Measurements from ENCODE around the gene CREB1. TPM values are rescaled to one million over a fixed set of nuclear protein-coding genes. Genes with fewer than 3 reads are reported as not detected.
"Not testable (repeated sequence)": the region's sequence is repeated elsewhere in the genome, so short reads cannot be mapped to it uniquely, and the experiment has no call there.

The CREB1 gene
- total RNA-seq, 1 donor from 2014 or later: 54.5 TPM

DNA sequence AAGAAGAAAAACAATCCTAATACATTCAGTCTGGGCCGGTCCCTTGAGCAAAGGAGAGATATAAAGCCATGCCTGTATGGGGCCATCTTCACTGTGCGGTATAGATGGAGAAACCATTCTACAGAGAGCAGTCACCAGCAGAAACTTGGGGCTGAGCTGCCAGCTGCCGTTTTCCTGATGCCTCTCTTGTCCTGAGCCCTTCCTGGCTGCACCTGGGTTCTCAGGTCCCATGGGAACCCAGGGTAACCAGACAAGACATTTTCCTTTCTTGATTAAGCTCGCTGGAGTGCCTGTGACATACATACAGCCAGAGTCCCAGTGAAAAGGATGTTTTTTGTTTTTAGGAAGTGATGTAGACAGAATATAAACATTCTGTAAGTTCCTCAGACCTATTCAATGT is 100.7 kb downstream of the CREB1 start:
- DNase-seq (ENCODE audit: low read depth): no peak
- TF ChIP-seq, protein P1, sequence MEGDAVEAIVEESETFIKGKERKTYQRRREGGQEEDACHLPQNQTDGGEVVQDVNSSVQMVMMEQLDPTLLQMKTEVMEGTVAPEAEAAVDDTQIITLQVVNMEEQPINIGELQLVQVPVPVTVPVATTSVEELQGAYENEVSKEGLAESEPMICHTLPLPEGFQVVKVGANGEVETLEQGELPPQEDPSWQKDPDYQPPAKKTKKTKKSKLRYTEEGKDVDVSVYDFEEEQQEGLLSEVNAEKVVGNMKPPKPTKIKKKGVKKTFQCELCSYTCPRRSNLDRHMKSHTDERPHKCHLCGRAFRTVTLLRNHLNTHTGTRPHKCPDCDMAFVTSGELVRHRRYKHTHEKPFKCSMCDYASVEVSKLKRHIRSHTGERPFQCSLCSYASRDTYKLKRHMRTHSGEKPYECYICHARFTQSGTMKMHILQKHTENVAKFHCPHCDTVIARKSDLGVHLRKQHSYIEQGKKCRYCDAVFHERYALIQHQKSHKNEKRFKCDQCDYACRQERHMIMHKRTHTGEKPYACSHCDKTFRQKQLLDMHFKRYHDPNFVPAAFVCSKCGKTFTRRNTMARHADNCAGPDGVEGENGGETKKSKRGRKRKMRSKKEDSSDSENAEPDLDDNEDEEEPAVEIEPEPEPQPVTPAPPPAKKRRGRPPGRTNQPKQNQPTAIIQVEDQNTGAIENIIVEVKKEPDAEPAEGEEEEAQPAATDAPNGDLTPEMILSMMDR (IDR thresholded peaks at IDR 0.05; ENCODE audit: insufficient read depth, low read length, poor library complexity, severe bottlenecking): no peak
- H3K36me3 ChIP-seq (ENCODE audit: control insufficient read depth, insufficient read depth, low read length): no peaks in the 10 kb centered on the region
- H3K27me3 ChIP-seq (ENCODE audit: control insufficient read depth, insufficient read depth, low read length): no peaks in the 10 kb centered on the region
- H3K4me3 ChIP-seq (ENCODE audit: low read depth, low read length): no peak overlapping the region

DNA sequence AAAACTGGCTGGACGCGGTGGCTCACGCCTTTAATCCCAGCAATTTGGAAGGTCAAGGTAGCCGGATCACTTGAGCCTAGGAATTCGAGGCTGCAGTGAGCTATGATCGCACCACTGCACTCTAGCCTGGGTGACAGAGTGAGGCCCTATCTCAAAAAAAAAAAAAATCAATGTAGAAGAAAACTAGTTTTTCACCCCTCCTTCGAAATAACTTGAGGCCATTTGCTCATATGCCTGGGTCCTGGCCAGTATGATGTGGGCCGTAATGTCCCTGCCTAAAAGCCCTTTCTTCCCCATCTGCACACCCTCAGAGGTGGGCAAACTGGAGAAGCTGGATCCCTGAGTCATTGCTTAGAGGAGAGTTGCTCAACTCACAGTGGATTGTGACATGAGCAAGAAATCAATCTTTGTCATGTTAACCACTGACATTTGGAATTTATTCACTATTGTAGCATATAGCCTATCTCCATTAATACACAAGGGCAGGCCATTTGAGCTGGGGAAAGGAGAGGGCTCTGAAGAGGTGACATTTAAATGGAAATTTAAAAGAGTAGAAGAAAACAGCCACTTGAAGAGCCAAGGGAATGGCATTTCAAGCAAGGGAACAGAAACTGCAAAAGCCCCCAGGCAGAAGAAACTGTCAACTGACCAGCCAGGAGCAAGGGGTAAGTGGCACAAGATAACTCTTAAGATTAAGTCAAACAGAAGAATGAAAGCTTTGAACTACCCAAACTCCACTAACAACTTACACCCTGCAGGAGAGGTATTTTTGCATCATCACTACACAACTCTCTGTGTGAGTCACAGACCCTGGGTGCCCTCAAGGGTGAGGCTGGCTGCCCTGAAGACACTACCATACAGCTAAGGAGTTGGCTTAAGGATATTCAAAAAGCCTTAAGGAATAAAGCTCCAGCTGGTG is 103.1 kb downstream of the CREB1 start:
- TF ChIP-seq, protein P1 (IDR thresholded peaks at IDR 0.05; ENCODE audit: insufficient read depth, low read length, poor library complexity, severe bottlenecking): no peak
- H3K4me3 ChIP-seq (ENCODE audit: low read depth, low read length): no peak overlapping the region
- DNase-seq (ENCODE audit: low read depth): peak; percentile 61

DNA sequence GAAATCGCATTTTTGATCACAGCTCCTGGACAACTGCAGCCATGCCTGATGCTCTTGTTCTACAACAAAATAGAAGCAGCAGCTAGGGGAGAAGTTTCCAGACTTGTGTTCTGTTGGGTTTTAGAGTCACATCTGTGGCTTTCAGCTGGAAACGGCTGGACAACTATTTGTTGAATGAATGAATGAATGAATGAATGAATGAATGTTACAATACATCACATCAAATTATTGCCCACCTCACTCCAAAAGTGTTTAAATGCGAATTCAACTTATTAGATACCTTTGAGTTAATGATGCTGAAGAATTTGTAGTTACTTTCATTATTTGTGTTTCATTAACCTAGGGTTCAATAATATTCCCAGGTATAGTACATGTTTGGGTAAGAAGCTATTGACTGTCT is 103.9 kb downstream of the CREB1 start:
- no peak overlapping the region for H3K4me3 ChIP-seq (ENCODE audit: low read depth, low read length)
- DNase-seq (ENCODE audit: low read depth): no peak
- H3K27me3 ChIP-seq (ENCODE audit: control insufficient read depth, insufficient read depth, low read length): no peaks in the 10 kb centered on the region
- H3K36me3 ChIP-seq (ENCODE audit: control insufficient read depth, insufficient read depth, low read length): no peaks in the 10 kb centered on the region
- TF ChIP-seq, protein P1 (IDR thresholded peaks at IDR 0.05; ENCODE audit: insufficient read depth, low read length, poor library complexity, severe bottlenecking): no peak

More for the DNA sequence above, 103.1 kb downstream of the CREB1 start:
- Histone ChIP-seq H3K27me3 (ENCODE audit: control insufficient read depth, insufficient read depth, low read length) (no peaks in the 10 kb centered on the region), H3K36me3 (ENCODE audit: control insufficient read depth, insufficient read depth, low read length) (no peaks in the 10 kb centered on the region)

DNA sequence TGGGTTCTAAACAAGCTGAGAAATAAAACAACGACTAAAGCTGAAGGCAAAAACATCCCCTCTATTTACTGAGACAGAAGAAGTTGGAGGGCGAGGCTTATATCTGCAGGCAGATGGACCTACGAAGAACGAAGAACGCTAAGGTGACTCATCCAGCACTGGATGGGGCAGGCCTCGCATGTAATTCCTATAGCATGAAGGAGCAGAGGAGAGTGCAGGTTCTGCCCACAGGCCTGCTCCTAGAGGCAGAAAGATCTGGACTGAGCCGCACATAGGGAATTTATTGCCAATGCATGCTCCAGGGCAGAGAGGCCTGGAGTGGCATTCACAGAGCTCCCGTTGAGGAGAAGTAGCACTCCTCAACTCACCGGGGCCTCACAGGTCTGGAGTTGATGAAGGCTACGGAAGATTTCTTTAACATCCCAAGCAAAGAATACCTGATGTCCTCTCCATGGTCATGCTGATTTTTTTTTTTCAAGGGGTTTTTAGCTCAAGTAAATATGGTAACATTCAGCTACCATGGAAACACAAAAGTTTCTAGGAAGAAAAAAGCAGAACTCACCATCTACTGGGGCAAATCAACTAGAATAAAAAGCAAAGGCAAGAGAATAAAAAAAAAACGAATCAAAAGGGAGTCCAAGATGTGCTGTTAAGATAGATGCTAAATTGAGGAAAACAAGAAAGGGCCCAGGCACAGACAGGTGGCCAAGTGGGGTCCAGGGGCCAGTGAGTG is 105.9 kb downstream of the CREB1 start:
- H3K36me3 ChIP-seq (ENCODE audit: control insufficient read depth, insufficient read depth, low read length): no peaks in the 10 kb centered on the region
- H3K4me3 ChIP-seq (ENCODE audit: low read depth, low read length): no peak overlapping the region
- TF ChIP-seq, protein P1 (IDR thresholded peaks at IDR 0.05; ENCODE audit: insufficient read depth, low read length, poor library complexity, severe bottlenecking): no peak
- DNase-seq (ENCODE audit: low read depth): no peak
- H3K27me3 ChIP-seq (ENCODE audit: control insufficient read depth, insufficient read depth, low read length): no peaks in the 10 kb centered on the region

DNA sequence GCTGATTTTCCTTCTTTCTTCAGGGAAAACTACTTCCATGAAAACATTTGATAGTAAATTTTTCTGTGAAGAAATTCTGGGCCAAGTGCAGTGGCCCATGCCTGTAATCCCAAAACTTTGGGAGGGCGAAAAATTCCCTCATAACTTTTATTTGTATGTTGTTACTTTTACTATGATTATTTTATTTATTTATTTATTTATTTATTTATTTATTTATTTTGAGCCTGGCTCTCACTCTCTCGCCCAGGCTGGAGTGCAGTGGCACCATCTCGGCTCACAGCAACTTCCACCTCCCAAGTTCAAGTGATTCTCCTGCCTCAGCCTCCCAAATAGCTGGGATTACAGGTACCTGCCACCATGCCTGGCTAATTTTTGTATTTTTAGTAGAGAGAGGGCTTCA is 109.5 kb downstream of the CREB1 start:
- DNase-seq (ENCODE audit: low read depth); H3K27me3 ChIP-seq (ENCODE audit: control insufficient read depth, insufficient read depth, low read length): not testable (repeated sequence)

DNA sequence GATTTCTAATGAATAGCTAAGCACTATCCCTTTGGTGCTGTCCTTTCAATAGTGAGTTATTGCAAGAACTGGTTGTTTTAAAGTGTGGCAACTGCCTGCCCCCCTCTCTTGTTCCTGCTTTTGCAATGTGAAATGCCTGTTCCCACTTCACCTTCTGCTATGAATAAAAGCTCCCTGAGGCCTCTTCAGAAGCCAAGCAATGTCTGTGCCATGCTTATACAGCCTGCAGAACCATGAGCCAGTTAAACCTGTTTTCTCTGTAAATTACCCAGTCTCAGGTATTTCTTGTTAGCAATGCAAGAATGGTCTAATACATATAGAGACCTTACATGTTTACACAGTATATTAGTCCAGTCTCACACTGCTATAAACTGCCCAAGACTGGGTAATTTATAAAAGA is 110.4 kb downstream of the CREB1 start:
- H3K4me3 ChIP-seq (ENCODE audit: low read depth, low read length): no peak overlapping the region
- TF ChIP-seq, protein P1 (IDR thresholded peaks at IDR 0.05; ENCODE audit: insufficient read depth, low read length, poor library complexity, severe bottlenecking): no peak
- H3K36me3 ChIP-seq (ENCODE audit: control insufficient read depth, insufficient read depth, low read length): no peaks in the 10 kb centered on the region
- DNase-seq (ENCODE audit: low read depth): no peak
- H3K27me3 ChIP-seq (ENCODE audit: control insufficient read depth, insufficient read depth, low read length): no peaks in the 10 kb centered on the region

More for the DNA sequence above, 109.5 kb downstream of the CREB1 start:
- H3K4me3 ChIP-seq (ENCODE audit: low read depth, low read length); H3K36me3 ChIP-seq (ENCODE audit: control insufficient read depth, insufficient read depth, low read length): not testable (repeated sequence)

All from kidney epithelial cell (primary cell).